MM.1S (cell line): ENCODE data around the gene TMEM134.

ENCODE experiments used
- CTCF ChIP-seq: fragments of 300-600 bp; sonication (generic); IDR thresholded peaks from 2 replicates; pipeline ENCODE4 v1.5.1; 2016; ENCODE audit warnings: antibody characterized with exemption, low read length, mixed read lengths
- EZH2 ChIP-seq: fragments of 300-600 bp; sonication (generic); optimal IDR thresholded peaks from 2 replicates; pipeline ENCODE3; 2017; ENCODE audit warnings: low read depth, mild to moderate bottlenecking, antibody characterized with exemption, low read length, mixed read lengths

GRCh38 chr11:67489203-67489884 is 20.3 kb upstream of the TMEM134 start:
- TF ChIP-seq CTCF, result no peak
- TF ChIP-seq EZH2, result no peak
